GM18502 (cell line): ENCODE measurements around the gene SRGAP2B.
"Not testable (repeated sequence)": the region's sequence is repeated elsewhere in the genome, so short reads cannot be mapped to it uniquely, and the experiment has no call there.

Experiments used
- ATAC-seq: cut with Tn5 transposase; IDR thresholded peaks from one replicate; pipeline ENCODE4 v1.9.1; 2021; ENCODE audit warnings: mild to moderate bottlenecking; ENCODE audit not compliant: unreplicated experiment, poor library complexity

The SRGAP2B gene

GRCh38 chr1:144961604-144962583 lies 133.2 kb downstream of the SRGAP2B start:
- ATAC-seq = not testable (repeated sequence)

GRCh38 chr1:144960929-144961488 lies 134.1 kb downstream of the SRGAP2B start:
- ATAC-seq = not testable (repeated sequence)

GRCh38 chr1:144948390-144948789 lies 146.7 kb downstream of the SRGAP2B start:
- ATAC-seq = not testable (repeated sequence)

GRCh38 chr1:144947495-144947894 lies 147.6 kb downstream of the SRGAP2B start:
- ATAC-seq = not testable (repeated sequence)

GRCh38 chr1:144946525-144947480 lies 148.3 kb downstream of the SRGAP2B start:
- ATAC-seq = not testable (repeated sequence)

GRCh38 chr1:144941710-144942109 lies 153.4 kb downstream of the SRGAP2B start:
- ATAC-seq = peak; percentile 70

- ATAC-seq = peak; percentile 88
Measured at GRCh38 chr1:144940054-144940453, 155.1 kb downstream of the SRGAP2B start.

- not testable (repeated sequence) for ATAC-seq
Measured at GRCh38 chr1:144938627-144939026, 156.5 kb downstream of the SRGAP2B start.

GRCh38 chr1:144936186-144936732 lies 158.9 kb downstream of the SRGAP2B start:
- ATAC-seq = not testable (repeated sequence)

- not testable (repeated sequence) for ATAC-seq
Measured at GRCh38 chr1:144935310-144935709, 159.8 kb downstream of the SRGAP2B start.

- ATAC-seq = not testable (repeated sequence)
Measured at GRCh38 chr1:144933014-144933413, 162.1 kb downstream of the SRGAP2B start.

- not testable (repeated sequence) for ATAC-seq
Measured at GRCh38 chr1:144932153-144932552, 163.0 kb downstream of the SRGAP2B start.

- not testable (repeated sequence) for ATAC-seq
Measured at GRCh38 chr1:144931553-144931952, 163.6 kb downstream of the SRGAP2B start.

- not testable (repeated sequence) for ATAC-seq
Measured at GRCh38 chr1:144930085-144930777, 164.9 kb downstream of the SRGAP2B start.

- not testable (repeated sequence) for ATAC-seq
Measured at GRCh38 chr1:144927292-144927691, 167.8 kb downstream of the SRGAP2B start.

GRCh38 chr1:144923640-144924039 lies 171.5 kb downstream of the SRGAP2B start:
- not testable (repeated sequence) for ATAC-seq

GRCh38 chr1:144922785-144923184 lies 172.3 kb downstream of the SRGAP2B start:
- ATAC-seq = not testable (repeated sequence)

- ATAC-seq = not testable (repeated sequence)
Measured at GRCh38 chr1:144919106-144919505, 176.0 kb downstream of the SRGAP2B start.

- not testable (repeated sequence) for ATAC-seq
Measured at GRCh38 chr1:144918027-144918603, 177.0 kb downstream of the SRGAP2B start.
